GM12801 (cell line): ENCODE data around the gene MPC2.

Experiments
- CTCF ChIP-seq: IDR thresholded peaks from one replicate; pipeline ENCODE4 v1.5.1; 2011; ENCODE audit warnings: control low read depth; ENCODE audit not compliant: insufficient read length; ENCODE audit errors: extremely low read depth

The MPC2 gene

GRCh38 chr1:167924102-167924501 lies 12.8 kb downstream of the MPC2 start:
- TF ChIP-seq CTCF = no peak

GRCh38 chr1:167923324-167924056 lies 13.4 kb downstream of the MPC2 start:
- no peak for TF ChIP-seq CTCF

GRCh38 chr1:167922611-167923074 lies 14.2 kb downstream of the MPC2 start:
- TF ChIP-seq CTCF = no peak

- TF ChIP-seq CTCF = no peak
Observed at GRCh38 chr1:167922023-167922422, 14.8 kb downstream of the MPC2 start.

GRCh38 chr1:167916766-167917511 lies 19.9 kb downstream of the MPC2 start:
- no peak for TF ChIP-seq CTCF

GRCh38 chr1:167915569-167915968 lies 21.3 kb downstream of the MPC2 start:
- TF ChIP-seq CTCF = no peak

GRCh38 chr1:167913895-167914496 lies 22.9 kb downstream of the MPC2 start, which contains the start of gene ADCY10:
TSS of gene ADCY10 (minus strand) at chr1:167914134. CDS start at chr1:167905140, 8,994 bp downstream.
- TF ChIP-seq CTCF = no peak
